ENCODE measurements around the gene RXFP2.

The RXFP2 gene

DNA sequence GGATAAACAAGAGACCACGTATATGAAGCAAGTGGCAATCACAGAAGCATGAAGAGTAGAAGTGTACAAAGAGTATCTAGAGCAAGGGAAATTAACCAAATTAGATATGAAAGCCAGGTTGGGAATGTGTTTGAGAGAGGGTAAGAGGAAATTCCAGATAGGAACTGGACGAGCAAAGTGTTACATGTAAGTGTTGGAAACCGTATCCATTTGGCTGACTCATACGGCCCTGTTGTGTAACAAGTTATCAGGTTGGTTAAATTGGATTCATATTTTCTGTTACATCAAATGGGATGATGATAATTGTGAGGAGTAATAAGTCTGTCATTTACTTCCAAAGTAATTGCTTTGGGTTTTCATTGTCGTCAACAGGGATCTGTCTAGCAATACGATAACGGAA lies 46.7 kb downstream of the RXFP2 start:
- no peak overlapping the region for H3K4me3 Mint-ChIP-seq
- no peak overlapping the region for H3K27ac Mint-ChIP-seq
- ATAC-seq = no peak
- H3K9me3 Mint-ChIP-seq = no peaks in the 10 kb centered on the region
- no peaks in the 10 kb centered on the region for H3K4me1 Mint-ChIP-seq
- H3K36me3 Mint-ChIP-seq = no peaks in the 10 kb centered on the region
- no peaks in the 10 kb centered on the region for H3K27me3 Mint-ChIP-seq

- H3K27me3 Mint-ChIP-seq = no peaks in the 10 kb centered on the region
- no peaks in the 10 kb centered on the region for H3K4me1 Mint-ChIP-seq
- no peaks in the 10 kb centered on the region for H3K9me3 Mint-ChIP-seq
- H3K27ac Mint-ChIP-seq = no peak overlapping the region
- H3K36me3 Mint-ChIP-seq = no peaks in the 10 kb centered on the region
- ATAC-seq = no peak
- H3K4me3 Mint-ChIP-seq = no peak overlapping the region
Measured at GRCh38 chr13:31790992-31791391, 51.7 kb downstream of the RXFP2 start.

DNA sequence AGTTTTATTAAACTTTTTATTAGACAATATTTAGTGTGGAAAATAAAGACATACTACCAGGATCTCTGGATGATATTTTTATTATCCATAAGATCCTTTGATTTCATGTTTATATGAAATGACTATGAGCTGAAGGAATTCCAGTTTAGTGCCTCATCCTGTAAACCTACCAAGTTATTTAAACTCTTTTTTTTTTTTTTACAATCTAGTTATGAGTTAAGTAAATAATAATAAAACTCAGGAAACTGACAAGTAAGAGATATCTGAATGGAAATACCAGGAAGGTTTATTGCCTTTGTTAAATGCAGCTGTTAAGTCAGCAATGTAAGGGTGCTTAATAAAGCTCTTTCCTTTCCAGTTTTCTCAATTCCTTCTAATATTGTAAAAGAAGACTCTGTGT lies 53.9 kb downstream of the RXFP2 start:
- H3K27ac Mint-ChIP-seq = no peak overlapping the region
- no peaks in the 10 kb centered on the region for H3K27me3 Mint-ChIP-seq
- H3K4me1 Mint-ChIP-seq = no peaks in the 10 kb centered on the region
- H3K36me3 Mint-ChIP-seq = no peaks in the 10 kb centered on the region
- no peaks in the 10 kb centered on the region for H3K9me3 Mint-ChIP-seq
- ATAC-seq = no peak
- H3K4me3 Mint-ChIP-seq = no peak overlapping the region

DNA sequence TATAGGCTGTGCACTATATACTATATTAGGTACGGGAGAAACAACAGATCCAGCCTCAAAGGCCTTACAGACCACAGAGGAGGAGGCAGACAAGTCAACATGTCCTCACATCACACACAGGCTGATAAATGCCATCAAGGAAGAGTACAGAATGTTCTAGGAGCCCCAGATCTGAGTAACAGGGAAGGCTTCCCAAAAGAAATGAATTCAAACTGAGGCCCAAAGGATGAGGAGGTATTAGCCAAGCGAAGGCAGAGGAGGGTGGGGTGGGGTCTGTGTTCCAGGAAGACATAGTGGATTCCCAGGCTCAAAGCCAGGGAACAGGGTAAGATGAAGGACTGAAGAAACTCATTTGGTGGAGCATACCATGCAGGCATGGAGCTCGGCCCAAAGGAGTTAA lies 55.1 kb downstream of the RXFP2 start:
- ATAC-seq = no peak
- no peak overlapping the region for H3K4me3 Mint-ChIP-seq
- no peaks in the 10 kb centered on the region for H3K36me3 Mint-ChIP-seq
- no peaks in the 10 kb centered on the region for H3K9me3 Mint-ChIP-seq
- no peaks in the 10 kb centered on the region for H3K27me3 Mint-ChIP-seq
- H3K27ac Mint-ChIP-seq = no peak overlapping the region
- H3K4me1 Mint-ChIP-seq = no peaks in the 10 kb centered on the region

GRCh38 chr13:31797154-31797775 lies 57.9 kb downstream of the RXFP2 start:
- no peak overlapping the region for H3K4me3 Mint-ChIP-seq
- no peak overlapping the region for H3K27ac Mint-ChIP-seq
- no peaks in the 10 kb centered on the region for H3K27me3 Mint-ChIP-seq
- ATAC-seq = no peak
- no peaks in the 10 kb centered on the region for H3K4me1 Mint-ChIP-seq
- no peaks in the 10 kb centered on the region for H3K9me3 Mint-ChIP-seq
- H3K36me3 Mint-ChIP-seq = no peaks in the 10 kb centered on the region

- Mint-ChIP-seq H3K36me3 (no peaks in the 10 kb centered on the region), H3K9me3 (no peaks in the 10 kb centered on the region), H3K27me3 (no peaks in the 10 kb centered on the region), H3K27ac (no peak overlapping the region), H3K4me1 (no peaks in the 10 kb centered on the region), H3K4me3 (no peak overlapping the region)
- ATAC-seq = no peak
Measured at GRCh38 chr13:31798189-31798588, 58.9 kb downstream of the RXFP2 start.

- Mint-ChIP-seq H3K36me3 (no peaks in the 10 kb centered on the region), H3K9me3 (no peaks in the 10 kb centered on the region), H3K27ac (no peak overlapping the region), H3K4me1 (no peaks in the 10 kb centered on the region), H3K4me3 (no peak overlapping the region), H3K27me3 (no peaks in the 10 kb centered on the region)
- ATAC-seq = no peak
Measured at GRCh38 chr13:31801088-31801487, 61.8 kb downstream of the RXFP2 start.

- no peak for ATAC-seq
- Mint-ChIP-seq H3K27me3 (peaks cover 14% of the 10 kb centered on the region), H3K27ac (no peak overlapping the region)
Measured at GRCh38 chr13:31803311-31803710, 64.0 kb downstream of the RXFP2 start.

GRCh38 chr13:31805841-31806240 lies 66.5 kb downstream of the RXFP2 start:
- Mint-ChIP-seq H3K27ac (no peak overlapping the region), H3K36me3 (no peaks in the 10 kb centered on the region), H3K27me3 (peaks cover 14% of the 10 kb centered on the region), H3K4me1 (no peaks in the 10 kb centered on the region), H3K9me3 (peaks cover 8% of the 10 kb centered on the region), H3K4me3 (no peak overlapping the region)
- no peak for ATAC-seq

More at GRCh38 chr13:31803311-31803710, 64.0 kb downstream of the RXFP2 start:
- no peaks in the 10 kb centered on the region for H3K9me3 Mint-ChIP-seq
- no peaks in the 10 kb centered on the region for H3K4me1 Mint-ChIP-seq
- no peak overlapping the region for H3K4me3 Mint-ChIP-seq
- H3K36me3 Mint-ChIP-seq = no peaks in the 10 kb centered on the region

GRCh38 chr13:31807090-31807541 lies 67.8 kb downstream of the RXFP2 start:
- Mint-ChIP-seq H3K9me3 (peaks cover 14% of the 10 kb centered on the region), H3K36me3 (no peaks in the 10 kb centered on the region), H3K4me3 (no peak overlapping the region), H3K27me3 (peaks cover 22% of the 10 kb centered on the region), H3K4me1 (no peaks in the 10 kb centered on the region), H3K27ac (no peak overlapping the region)
- ATAC-seq = no peak

DNA sequence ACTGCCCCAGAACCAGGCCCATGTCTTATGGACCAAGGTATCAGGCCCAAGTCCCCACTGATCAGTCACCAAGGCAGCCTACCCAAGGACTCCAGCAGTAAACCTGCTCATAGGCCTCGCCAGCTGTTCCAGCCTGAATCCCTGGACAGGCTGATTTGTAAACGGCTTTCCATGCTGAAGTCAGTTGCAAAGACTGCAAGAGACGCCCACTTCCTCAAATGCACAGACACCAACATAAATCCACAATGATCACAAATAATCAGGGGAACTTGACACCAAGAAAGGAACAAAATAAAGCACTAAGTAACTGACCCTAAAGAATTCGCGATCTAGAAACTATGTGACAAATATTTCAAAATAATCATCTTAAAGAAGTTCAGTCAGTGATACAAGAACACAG lies 75.2 kb downstream of the RXFP2 start:
- Mint-ChIP-seq H3K9me3 (peaks cover 38% of the 10 kb centered on the region), H3K4me1 (no peaks in the 10 kb centered on the region), H3K27me3 (peaks cover 22% of the 10 kb centered on the region), H3K27ac (no peak overlapping the region), H3K4me3 (no peak overlapping the region), H3K36me3 (peaks cover 8% of the 10 kb centered on the region)
- no peak for ATAC-seq

DNA sequence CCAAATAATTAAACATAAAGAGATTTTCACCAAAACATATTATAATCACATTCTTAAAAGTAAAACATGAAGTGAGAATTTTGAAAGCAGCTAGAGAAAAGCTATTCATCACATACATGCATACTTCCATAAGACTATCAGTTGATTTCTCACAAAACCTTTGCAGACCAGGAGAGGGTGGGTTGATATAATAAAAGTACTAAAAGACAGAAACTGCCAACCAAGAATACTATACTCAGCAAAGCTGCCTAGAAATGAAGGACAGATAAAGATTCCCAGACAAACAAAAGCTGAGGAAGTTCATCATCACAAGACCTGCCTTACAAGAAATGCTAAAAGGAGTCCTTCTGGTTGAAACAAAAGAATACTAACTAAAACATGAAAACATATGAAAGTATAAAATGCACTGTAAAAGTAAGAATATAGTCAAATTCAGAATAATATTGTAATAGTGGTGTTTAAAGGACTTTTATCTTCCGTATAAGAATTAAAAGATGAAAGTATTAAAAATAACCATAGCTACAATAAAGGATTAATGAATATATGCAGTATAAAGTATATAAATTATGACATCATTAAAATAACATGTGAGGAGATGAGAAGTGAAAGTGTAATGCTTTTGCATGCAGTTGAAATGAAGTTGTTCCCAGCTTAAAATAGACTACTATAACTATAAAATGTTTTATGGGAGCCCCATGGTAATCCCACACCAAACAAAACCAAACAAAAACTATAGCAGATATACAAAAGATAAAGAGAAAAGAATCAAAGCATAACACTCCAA lies 76.2 kb downstream of the RXFP2 start:
- Mint-ChIP-seq H3K4me3 (no peak overlapping the region), H3K4me1 (no peaks in the 10 kb centered on the region), H3K27me3 (peaks cover 22% of the 10 kb centered on the region), H3K9me3 (peaks cover 31% of the 10 kb centered on the region), H3K27ac (no peak overlapping the region), H3K36me3 (peaks cover 8% of the 10 kb centered on the region)
- no peak for ATAC-seq

DNA sequence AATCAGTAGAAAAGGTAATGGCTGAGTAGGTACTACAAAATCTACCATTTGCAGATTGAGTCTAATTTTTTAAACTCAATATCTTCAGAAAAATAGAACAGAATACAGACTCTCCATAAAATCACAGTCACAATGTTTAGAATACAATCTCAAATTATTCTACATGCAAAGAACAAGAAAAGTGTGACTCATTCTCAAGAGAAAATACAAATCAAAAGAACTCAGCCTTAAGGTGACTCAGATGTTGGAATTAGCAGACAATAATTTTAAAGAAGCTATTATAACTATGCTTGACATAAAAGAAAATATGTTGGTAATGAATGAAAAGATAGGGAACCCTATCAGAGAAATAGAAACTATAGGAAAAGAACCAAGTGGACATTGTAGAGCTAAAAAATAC lies 78.9 kb downstream of the RXFP2 start:
- Mint-ChIP-seq H3K4me3 (no peak overlapping the region), H3K27me3 (peaks cover 10% of the 10 kb centered on the region)

DNA sequence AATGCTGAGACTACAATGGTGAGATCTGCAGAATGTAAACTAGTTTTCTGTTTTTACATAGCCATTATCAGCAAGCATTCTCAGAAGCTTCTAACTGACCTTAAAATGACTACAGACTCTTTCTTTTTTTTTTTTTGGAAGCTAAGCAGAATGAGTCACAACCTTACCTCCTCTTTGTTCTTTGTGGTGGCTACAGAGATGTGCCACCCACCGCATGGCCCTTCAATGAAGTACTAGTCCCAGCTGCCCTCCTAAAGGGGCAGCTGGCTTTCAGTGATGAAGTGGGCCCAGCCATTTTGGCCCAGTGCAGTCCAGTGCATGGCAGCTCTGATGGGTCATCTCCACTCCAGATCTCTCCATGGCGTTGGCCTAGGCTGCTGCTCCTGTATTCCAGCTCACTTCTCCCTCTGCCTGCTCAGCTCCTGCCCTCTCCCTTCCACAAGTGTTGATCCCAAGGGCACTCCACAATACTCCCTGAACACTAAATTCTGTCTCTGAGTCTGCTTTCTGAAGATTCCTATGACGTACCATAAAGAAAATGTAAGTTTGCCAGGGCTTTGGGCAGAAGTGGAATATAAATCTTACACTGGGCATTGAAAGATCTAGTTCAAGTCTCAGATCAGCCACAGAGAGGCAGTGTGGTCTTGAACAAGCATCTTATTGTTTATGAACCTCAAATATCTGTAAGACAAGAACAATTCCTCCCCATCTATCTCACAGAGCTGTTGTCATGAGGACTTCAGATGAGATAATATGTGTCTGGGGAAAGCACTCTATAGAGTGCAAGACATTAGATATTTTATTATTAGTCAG lies 85.6 kb downstream of the RXFP2 start:
- Mint-ChIP-seq H3K4me1 (no peaks in the 10 kb centered on the region), H3K27ac (no peak overlapping the region), H3K36me3 (no peaks in the 10 kb centered on the region), H3K4me3 (no peak overlapping the region), H3K27me3 (no peaks in the 10 kb centered on the region), H3K9me3 (no peaks in the 10 kb centered on the region)
- no peak for ATAC-seq

More for the DNA sequence above, 78.9 kb downstream of the RXFP2 start:
- no peak for ATAC-seq
- peaks cover 25% of the 10 kb centered on the region for H3K9me3 Mint-ChIP-seq
- H3K27ac Mint-ChIP-seq = no peak overlapping the region
- no peaks in the 10 kb centered on the region for H3K4me1 Mint-ChIP-seq
- H3K36me3 Mint-ChIP-seq = peaks cover 8% of the 10 kb centered on the region

GRCh38 chr13:31826521-31826920 lies 87.2 kb downstream of the RXFP2 start:
- H3K27me3 Mint-ChIP-seq = no peaks in the 10 kb centered on the region
- H3K9me3 Mint-ChIP-seq = no peaks in the 10 kb centered on the region
- ATAC-seq = no peak
- no peak overlapping the region for H3K27ac Mint-ChIP-seq
- no peaks in the 10 kb centered on the region for H3K4me1 Mint-ChIP-seq
- no peak overlapping the region for H3K4me3 Mint-ChIP-seq
- H3K36me3 Mint-ChIP-seq = no peaks in the 10 kb centered on the region

Data from stimulated activated memory B cell treated with anti-CD40 and anti-IgM and Interleukin-4, amounts not matched to agents 10 μg/mL and 1 μg/mL and 100 μg/mL, for 72 hours (primary cell).